Spinal cord (tissue), 10 donors: ENCODE measurements around the gene TBL2. TPM values are rescaled to one million over a fixed set of nuclear protein-coding genes. Genes with fewer than 3 reads are reported as not detected.

Experiments
- DNase-seq, 6 donors: peaks; one replicate each; pipeline versions ENCODE4 v3.0.0 to v3.0.0-alpha.2; 2013 to 2015; ENCODE audit warnings: low spot score in 6 of 6, low read depth in 4 of 6
- H3K27ac ChIP-seq: one replicate; pipeline ENCODE4 v1.5.1; 2013; ENCODE audit warnings: low read depth, low read length, control low read depth
- H3K27me3 ChIP-seq: one replicate; pipeline ENCODE4 v1.6.1; 2013; ENCODE audit warnings: low read length; ENCODE audit not compliant: control insufficient read depth, insufficient read depth
- H3K36me3 ChIP-seq: one replicate; pipeline ENCODE4 v1.6.1; 2013; ENCODE audit warnings: low read length; ENCODE audit not compliant: control insufficient read depth, insufficient read depth
- H3K4me1 ChIP-seq: one replicate; pipeline ENCODE4 v1.6.1; 2013; ENCODE audit warnings: low read length; ENCODE audit not compliant: control insufficient read depth, insufficient read depth
- H3K4me3 ChIP-seq: one replicate; pipeline ENCODE4 v1.5.1; 2013; ENCODE audit warnings: low read depth, low read length, control low read depth
- H3K9me3 ChIP-seq: one replicate; pipeline ENCODE4 v1.6.1; 2013; ENCODE audit warnings: low read length; ENCODE audit not compliant: control insufficient read depth, insufficient read depth
- WGBS: methylation state at CpG from one replicate; pipeline ENCODE4 v1.1.5; 2013; ENCODE audit warnings: missing lambda C conversion rate; ENCODE audit not compliant: insufficient coverage; 5-methylcytosine and 5-hydroxymethylcytosine counted together
- polyA plus RNA-seq, 2 donors: library from polyadenylated mRNA; unstranded; fragments of 120-200 nt; gene quantifications; one replicate each; pipeline ENCODE4 v1.2.1, GENCODE V29; 2013; ENCODE audit not compliant: insufficient read length in 2 of 2
- total RNA-seq, 2 donors: library from RNA; depleted of rRNA in 1 of 2; stranded (reverse); fragments of 120-200 nt in 1 of 2; fragments of >200 nt in 1 of 2; gene quantifications; one replicate each; pipeline versions ENCODE4 v1.2.3 to v1.2.4, GENCODE V29; 2013 to 2014
- donor health status: healthy.

The TBL2 gene
- total and polyA plus RNA-seq, 4 donors, result 32.3 to 50.3 (median 41.0) TPM

DNA sequence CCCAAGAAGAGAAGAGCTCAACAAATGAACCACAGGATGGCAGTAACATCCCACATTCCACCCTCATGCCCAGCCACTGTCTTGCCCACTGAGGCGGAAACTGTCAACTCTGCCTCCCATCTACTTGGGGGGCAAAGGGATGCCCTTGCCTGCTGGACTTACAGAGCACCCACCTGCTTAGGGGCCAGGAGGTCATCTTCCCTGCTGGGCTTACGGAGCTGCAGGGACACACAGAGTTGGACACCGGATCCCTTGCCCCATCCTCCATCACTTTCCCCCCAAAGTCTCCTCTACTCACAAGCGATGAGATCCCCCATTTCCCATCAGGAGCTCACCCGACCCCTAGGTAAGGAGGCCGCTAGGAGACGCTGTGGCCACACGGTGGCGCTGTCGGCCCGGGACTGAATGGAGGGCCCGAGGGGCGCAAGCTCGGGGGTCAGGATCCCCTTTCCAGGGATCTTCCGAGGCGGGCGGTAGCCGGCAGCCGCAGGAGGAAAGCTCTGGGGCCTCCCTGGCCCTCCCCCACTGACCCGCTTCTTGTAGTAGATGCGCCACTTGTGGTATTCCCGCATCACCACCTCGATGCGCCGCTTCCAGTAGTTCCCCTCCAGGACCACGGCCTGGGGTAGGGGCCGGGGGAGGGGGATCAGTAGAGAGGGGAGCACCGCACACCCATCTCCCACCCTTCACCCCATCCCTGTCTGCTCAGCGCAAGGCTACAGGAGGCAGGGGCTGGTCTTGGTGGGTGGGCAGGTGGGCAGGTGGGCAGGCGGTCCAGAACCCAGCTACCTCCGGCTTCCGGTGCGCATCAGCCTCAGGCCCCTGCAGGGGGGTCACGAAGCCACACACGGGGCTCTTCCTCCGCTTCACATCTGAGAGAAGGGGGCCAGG, 28.7 kb upstream of the TBL2 start:
- WGBS, result 13% methylated on average over 27 of the region's 36 CpGs
- peak overlapping the region; percentile 17 for H3K4me3 ChIP-seq
- H3K27me3 ChIP-seq, result peaks cover 3% of the 10 kb centered on the region
- DNase-seq, result peak in 4 of 6 donors; percentile 39 to 87 (median 64)
- no peak overlapping the region for H3K27ac ChIP-seq
- H3K9me3 ChIP-seq, result no peaks in the 10 kb centered on the region
- H3K36me3 ChIP-seq, result no peaks in the 10 kb centered on the region
- peaks cover 9% of the 10 kb centered on the region for H3K4me1 ChIP-seq

DNA sequence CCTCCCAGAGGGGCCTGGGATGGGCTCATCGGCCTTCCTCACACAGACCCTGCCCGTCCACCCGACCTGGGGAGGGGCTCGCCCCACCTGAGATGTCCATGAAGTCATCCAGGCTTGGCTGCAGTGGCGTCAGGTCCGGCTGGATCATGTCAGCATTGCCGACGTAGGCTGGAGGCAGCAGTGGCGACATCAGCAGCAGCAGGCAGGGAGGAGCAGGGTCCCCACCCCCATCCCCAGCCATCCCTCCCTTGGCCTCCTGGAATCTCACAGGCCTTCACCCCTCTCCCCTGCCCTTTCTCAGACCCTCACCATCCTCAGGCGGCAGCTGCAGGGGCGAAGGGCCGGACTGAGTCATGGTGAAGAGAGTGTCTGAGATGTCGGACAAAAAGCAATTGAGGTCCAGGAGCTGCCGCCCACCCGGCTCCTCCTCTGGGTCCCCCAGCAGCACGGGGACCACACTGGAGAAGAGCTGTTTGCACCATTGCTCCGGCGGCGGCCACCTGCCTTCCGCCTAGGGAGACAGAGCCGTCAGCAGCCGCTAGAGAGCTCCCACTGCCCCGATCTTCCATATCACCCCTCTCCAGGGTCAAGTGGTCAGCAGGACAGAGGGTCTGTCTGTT, 27.3 kb upstream of the TBL2 start:
- peaks cover 9% of the 10 kb centered on the region for H3K4me1 ChIP-seq
- H3K36me3 ChIP-seq, result no peaks in the 10 kb centered on the region
- no peak for DNase-seq
- no peak overlapping the region for H3K27ac ChIP-seq
- H3K9me3 ChIP-seq, result no peaks in the 10 kb centered on the region
- H3K4me3 ChIP-seq, result no peak overlapping the region
- H3K27me3 ChIP-seq, result peaks cover 3% of the 10 kb centered on the region
- 82% methylated on average over 20 of the region's 23 CpGs for WGBS

DNA sequence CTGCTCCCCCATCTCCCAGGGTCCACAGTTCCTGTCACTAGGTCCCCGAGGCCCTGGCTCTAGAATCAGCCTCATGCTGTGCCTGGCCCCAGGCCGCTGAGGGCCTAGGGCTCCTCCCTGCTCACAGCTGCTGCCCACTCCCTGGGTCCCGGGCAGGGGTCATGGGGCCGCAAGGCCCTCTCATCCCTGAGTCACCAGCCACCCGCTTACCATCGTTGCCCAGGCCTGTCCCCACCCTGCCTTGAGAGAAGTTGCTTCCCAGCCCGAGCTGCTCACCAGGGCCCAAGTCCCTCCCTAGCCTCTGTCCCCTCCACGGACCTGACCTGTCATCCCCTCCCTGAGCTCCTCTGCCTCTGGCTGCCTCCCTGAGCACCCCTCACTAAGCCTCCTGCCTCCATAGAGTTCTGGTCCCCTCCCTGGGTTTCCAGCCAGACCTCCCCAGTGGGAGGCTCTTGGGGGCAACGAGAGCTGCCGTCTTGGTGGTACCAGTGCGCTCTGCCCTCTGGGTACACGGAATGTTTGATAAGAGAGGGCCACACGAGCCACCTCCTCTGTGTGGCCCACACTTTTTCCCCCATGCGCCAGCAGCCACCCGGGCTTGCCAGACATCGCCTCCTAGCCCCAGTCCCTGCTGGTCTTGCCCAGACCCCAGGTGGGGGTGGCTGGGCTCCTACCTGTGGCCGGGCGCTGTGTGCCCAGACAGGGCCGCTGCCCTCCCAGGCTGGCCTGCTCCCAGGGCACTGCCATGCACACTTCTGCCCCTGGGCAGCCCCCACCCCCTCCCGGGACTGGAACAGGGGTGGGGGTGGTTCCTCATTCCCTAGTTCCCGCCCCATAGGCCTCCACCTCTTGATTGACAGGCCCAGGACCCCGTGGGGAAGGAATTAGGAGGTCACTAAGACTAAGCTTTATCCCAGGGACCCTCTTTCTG, 24.6 kb upstream of the TBL2 start:
- no peak overlapping the region for H3K4me3 ChIP-seq
- H3K36me3 ChIP-seq, result no peaks in the 10 kb centered on the region
- DNase-seq, result no peak
- peaks cover 9% of the 10 kb centered on the region for H3K4me1 ChIP-seq
- no peak overlapping the region for H3K27ac ChIP-seq
- no peaks in the 10 kb centered on the region for H3K9me3 ChIP-seq
- WGBS, result 69% methylated on average over 19 of the region's 22 CpGs
- peaks cover 3% of the 10 kb centered on the region for H3K27me3 ChIP-seq

DNA sequence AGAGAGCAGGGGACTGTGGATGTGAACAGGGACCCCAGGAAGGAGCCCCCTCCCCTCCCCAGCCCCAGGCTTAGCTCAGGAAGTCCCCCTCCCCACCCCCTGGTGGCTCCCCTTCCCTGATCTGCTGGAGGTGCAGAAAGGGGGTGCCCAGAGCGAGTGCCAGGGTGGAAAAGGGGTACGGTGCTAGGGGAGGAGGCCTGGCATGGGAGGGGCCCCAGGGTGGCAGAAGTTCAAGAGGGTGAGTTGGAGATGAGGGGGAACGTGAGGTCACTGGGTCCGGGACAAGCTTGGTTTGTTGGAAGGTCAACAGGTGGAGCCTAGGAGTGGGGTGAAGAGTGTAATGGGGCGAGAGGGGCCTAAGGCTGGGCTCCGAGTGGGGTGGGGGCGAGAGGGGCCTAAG, 21.5 kb upstream of the TBL2 start:
- no peak for DNase-seq
- H3K27ac ChIP-seq, result no peak overlapping the region
- H3K27me3 ChIP-seq, result peaks cover 4% of the 10 kb centered on the region
- 76% methylated on average over 6 of the region's 7 CpGs for WGBS
- no peaks in the 10 kb centered on the region for H3K36me3 ChIP-seq
- no peaks in the 10 kb centered on the region for H3K9me3 ChIP-seq
- H3K4me1 ChIP-seq, result no peaks in the 10 kb centered on the region
- H3K4me3 ChIP-seq, result no peak overlapping the region

DNA sequence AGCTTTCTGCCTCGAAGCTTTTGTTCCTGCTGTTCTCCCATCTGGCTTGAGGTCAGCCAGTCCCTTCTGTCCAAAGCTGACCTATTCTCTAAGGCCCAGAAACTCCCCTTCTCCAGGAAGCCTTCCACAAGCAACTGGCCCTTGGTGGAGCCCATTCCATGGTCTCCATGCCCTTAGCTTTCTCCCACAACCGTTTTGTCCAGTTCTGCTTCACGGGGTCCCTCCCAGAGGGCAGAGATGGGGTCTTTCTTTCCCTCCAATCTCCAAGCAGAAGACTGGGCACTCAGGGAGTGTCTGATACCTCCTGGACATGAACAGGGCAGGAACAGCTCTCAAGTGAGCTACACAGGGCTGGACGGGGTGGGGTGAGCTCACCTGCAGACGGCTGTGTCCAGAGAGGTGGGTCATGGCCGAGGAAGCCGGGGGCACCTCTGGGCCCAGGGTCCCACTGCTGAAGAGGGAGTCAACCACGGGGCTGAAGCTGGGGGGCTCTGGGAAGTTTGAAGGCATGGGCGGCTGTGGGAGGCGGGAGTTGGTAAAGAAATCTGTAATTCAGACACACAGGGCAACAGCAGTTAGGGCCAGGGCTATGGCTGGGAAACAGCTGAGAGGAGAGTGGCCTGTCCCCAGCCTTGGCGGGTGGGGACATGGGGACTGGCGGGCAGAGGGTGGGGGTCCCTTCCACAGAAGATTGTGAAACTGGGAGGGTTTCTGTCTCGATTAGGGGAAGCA, 20.9 kb upstream of the TBL2 start:
- 80% methylated on average over 11 of the region's 13 CpGs for WGBS
- no peaks in the 10 kb centered on the region for H3K9me3 ChIP-seq

DNA sequence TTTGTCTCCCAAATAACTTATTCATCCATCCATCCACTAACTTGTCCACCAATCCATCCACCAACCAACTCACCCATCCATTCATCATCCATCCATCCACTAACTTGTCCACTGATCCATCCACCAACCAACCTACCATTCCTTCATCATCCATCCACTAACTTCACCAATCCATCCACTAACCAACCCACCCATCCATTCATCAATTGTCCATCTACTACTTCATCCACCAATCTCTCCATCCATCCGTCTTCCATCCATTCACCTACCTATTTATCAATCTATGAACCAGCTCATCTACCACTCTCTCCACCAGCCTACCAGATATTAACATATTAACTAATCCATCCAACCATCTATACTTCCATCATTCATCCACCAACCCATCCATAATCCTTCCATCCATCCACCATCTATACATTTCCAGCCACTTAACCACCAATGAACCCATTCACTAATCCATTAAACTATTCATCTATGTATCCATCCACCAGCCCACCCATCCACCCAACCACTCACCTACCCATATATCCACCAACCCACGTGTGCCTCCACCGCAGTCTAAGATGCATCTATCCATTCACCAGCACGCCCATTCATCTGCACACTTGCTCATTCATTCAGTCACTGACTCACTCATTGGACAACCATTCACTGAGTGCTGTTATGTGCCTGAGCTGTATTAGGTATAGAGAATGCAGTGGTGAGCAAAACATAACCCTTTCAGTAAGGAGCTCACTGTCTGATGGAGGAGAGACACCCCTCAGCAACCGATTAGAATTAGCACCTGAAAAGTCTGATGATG, 19.8 kb upstream of the TBL2 start:
- Histone ChIP-seq H3K27ac (no peak overlapping the region), H3K27me3 (peaks cover 4% of the 10 kb centered on the region), H3K36me3 (no peaks in the 10 kb centered on the region), H3K4me1 (no peaks in the 10 kb centered on the region), H3K9me3 (no peaks in the 10 kb centered on the region), H3K4me3 (no peak overlapping the region)
- WGBS, result 100% methylated on average over 2 of the region's 5 CpGs
- DNase-seq, result no peak

More for the DNA sequence above, 20.9 kb upstream of the TBL2 start:
- no peak overlapping the region for H3K4me3 ChIP-seq
- no peak for DNase-seq
- peaks cover 4% of the 10 kb centered on the region for H3K27me3 ChIP-seq
- no peaks in the 10 kb centered on the region for H3K4me1 ChIP-seq
- no peaks in the 10 kb centered on the region for H3K36me3 ChIP-seq
- no peak overlapping the region for H3K27ac ChIP-seq

DNA sequence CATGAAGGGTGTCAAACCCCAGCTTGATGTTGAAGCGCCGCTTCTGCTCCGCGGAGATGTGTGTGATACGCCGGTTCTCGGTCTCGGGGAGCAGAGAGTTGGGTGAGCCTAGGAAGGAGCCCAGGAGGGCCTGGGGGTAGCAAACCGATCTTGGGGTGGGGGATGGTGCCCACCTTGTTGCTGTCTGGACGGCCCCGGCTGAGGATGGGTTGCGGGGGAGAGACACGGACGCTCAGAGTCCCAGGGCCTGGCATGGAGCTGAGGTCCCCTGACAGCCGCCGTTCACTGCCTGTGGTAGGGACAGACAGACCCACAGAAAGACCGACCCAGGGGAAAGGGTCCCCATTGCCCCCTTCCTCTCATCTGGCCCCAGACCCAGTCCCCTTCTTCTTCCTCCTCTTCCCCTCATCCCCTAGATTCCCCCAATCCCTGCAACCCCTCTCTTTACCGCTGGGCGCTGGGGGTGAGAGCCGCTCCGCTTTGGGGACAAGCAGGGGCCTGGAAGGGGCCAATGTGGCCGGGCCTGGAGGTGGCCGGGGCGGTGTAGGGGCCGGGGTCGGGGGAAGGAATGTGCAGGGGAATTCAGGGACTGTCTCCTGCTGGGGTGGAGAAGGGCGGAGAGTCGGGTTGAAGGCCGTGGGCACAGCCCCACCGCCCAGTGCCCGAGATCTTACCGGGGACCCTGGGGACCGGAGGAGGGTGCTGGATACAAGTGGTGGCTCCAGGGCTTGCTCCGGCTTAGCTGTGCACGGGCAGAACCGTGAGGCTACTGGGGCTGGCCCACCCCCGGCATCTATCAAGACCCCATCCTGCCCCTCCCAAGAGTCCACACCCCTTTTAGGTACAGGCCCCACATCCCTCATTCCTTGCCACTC, 18.0 kb upstream of the TBL2 start:
- H3K27me3 ChIP-seq, result peaks cover 4% of the 10 kb centered on the region
- H3K36me3 ChIP-seq, result no peaks in the 10 kb centered on the region
- no peak for DNase-seq
- no peaks in the 10 kb centered on the region for H3K4me1 ChIP-seq
- no peak overlapping the region for H3K4me3 ChIP-seq
- H3K9me3 ChIP-seq, result no peaks in the 10 kb centered on the region
- WGBS, result 61% methylated on average over 32 of the region's 37 CpGs
- H3K27ac ChIP-seq, result no peak overlapping the region

DNA sequence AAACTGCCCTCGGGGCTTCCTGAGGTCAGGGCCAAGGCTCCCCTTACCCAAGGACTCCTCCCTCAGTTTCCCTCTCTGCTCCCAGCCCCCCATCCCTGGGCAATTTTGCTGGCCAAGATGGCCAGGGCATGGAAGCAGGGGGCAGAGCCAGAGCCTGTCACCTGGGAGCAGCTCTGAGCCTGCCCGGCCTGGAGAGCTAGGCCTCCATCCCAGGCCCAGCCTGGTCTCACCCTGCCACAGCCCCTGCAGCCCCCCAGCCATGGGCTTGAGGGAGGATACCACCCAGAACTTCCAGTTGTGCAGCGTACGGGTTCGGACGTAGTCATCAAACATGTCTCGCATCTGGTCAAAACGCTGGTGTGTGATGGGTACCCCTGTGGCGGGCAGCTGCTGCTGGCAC, 17.0 kb upstream of the TBL2 start:
- 92% methylated on average over 8 of the region's 9 CpGs for WGBS
- no peaks in the 10 kb centered on the region for H3K36me3 ChIP-seq

More for the DNA sequence above, 17.0 kb upstream of the TBL2 start:
- peaks cover 4% of the 10 kb centered on the region for H3K27me3 ChIP-seq
- H3K9me3 ChIP-seq, result no peaks in the 10 kb centered on the region
- no peaks in the 10 kb centered on the region for H3K4me1 ChIP-seq
- H3K4me3 ChIP-seq, result no peak overlapping the region
- no peak for DNase-seq
- H3K27ac ChIP-seq, result no peak overlapping the region
